CD14-positive monocyte (primary cell): ENCODE results near the gene CCNJL. TPM values are rescaled to one million over a fixed set of nuclear protein-coding genes. Genes with fewer than 3 reads are reported as not detected.

ENCODE experiments used
- DNase-seq, 3 donors: peaks; one replicate each; pipeline ENCODE4 v3.0.0-alpha.2; 2011 to 2022
- H2AFZ ChIP-seq: 2 replicates; pipeline ENCODE4 v1.6.0; 2012; ENCODE audit warnings: mild to moderate bottlenecking, low read depth, low read length, inconsistent platforms; ENCODE audit not compliant: insufficient read depth, poor library complexity, severe bottlenecking
- H3K27ac ChIP-seq, 2 donors: 1 replicate in 1 of 2; 2 replicates in 1 of 2; pipeline ENCODE4 v1.5.1; 2012 to 2013; ENCODE audit warnings: low read length in 2 of 2, control low read depth in 1 of 2, inconsistent platforms in 1 of 2, low read depth in 1 of 2, mild to moderate bottlenecking in 1 of 2
- H3K27me3 ChIP-seq, 2 donors: one replicate each; pipeline versions ENCODE4 v1.6.0 to v1.6.1; 2011 to 2013; ENCODE audit warnings: low read length in 2 of 2; ENCODE audit not compliant: control insufficient read depth in 2 of 2, insufficient read depth in 2 of 2
- H3K36me3 ChIP-seq, 2 donors: replicated peaks in 1 of 2; 1 replicate in 1 of 2; 2 replicates in 1 of 2; pipeline versions ENCODE4 v1.5.1 to v1.6.1; 2012 to 2013; ENCODE audit warnings: low read length in 2 of 2, control low read depth in 1 of 2, inconsistent platforms in 1 of 2, mild to moderate bottlenecking in 1 of 2; ENCODE audit not compliant: insufficient read depth in 2 of 2, control insufficient read depth in 1 of 2
- H3K4me1 ChIP-seq, 2 donors: 1 replicate in 1 of 2; 2 replicates in 1 of 2; pipeline versions ENCODE4 v1.5.1 to v1.6.1; 2012 to 2013; ENCODE audit warnings: low read length in 2 of 2, control low read depth in 1 of 2, inconsistent platforms in 1 of 2, mild to moderate bottlenecking in 1 of 2, moderate library complexity in 1 of 2; ENCODE audit not compliant: insufficient read depth in 2 of 2, control insufficient read depth in 1 of 2
- H3K4me2 ChIP-seq: replicated peaks from 2 replicates; pipeline ENCODE3; 2012; ENCODE audit warnings: low read length, moderate library complexity, mild to moderate bottlenecking; ENCODE audit not compliant: poor library complexity, severe bottlenecking; ENCODE audit errors: extremely low read depth
- H3K4me3 ChIP-seq, 3 experiments: fragments of 200-600 bp in 1 of 3; sonication (generic) in 1 of 3; replicated peaks in 1 of 3; 1 replicate in 2 of 3; 2 replicates in 1 of 3; pipeline ENCODE4 v1.5.1; 2011 to 2013; ENCODE audit warnings: low read length in 3 of 3, mild to moderate bottlenecking in 3 of 3, control low read depth in 2 of 3, low read depth in 2 of 3, inconsistent platforms in 1 of 3, moderate library complexity in 1 of 3
- H3K79me2 ChIP-seq: 2 replicates; pipeline ENCODE4 v1.6.0; 2012; ENCODE audit warnings: mild to moderate bottlenecking, control low read depth, inconsistent platforms, low read length, moderate library complexity; ENCODE audit not compliant: insufficient read depth
- H3K9ac ChIP-seq: 2 replicates; pipeline ENCODE4 v1.6.0; 2017; ENCODE audit warnings: low read length, mild to moderate bottlenecking; ENCODE audit not compliant: insufficient read depth, poor library complexity, severe bottlenecking
- H3K9me3 ChIP-seq, 2 donors: replicated peaks in 1 of 2; 1 replicate in 1 of 2; 2 replicates in 1 of 2; pipeline versions ENCODE4 v1.5.1 to v1.6.1; 2012 to 2013; ENCODE audit warnings: low read length in 2 of 2, control low read depth in 1 of 2; ENCODE audit not compliant: control insufficient read depth in 1 of 2, insufficient read depth in 1 of 2
- H4K20me1 ChIP-seq: 2 replicates; pipeline ENCODE4 v1.6.0; 2012; ENCODE audit warnings: mild to moderate bottlenecking, low read length, control low read depth, moderate library complexity; ENCODE audit not compliant: insufficient read depth
- H3K27ac Mint-ChIP-seq, 7 donors: one replicate each; pipeline ENCODE4 v1.8.0; 2020; ENCODE audit warnings: mild to moderate bottlenecking in 7 of 7, mixed read lengths in 7 of 7, moderate library complexity in 6 of 7, inconsistent platforms in 2 of 7
- H3K27me3 Mint-ChIP-seq, 3 donors: one replicate each; pipeline ENCODE4 v1.8.0; 2021 to 2022; ENCODE audit warnings: low read depth in 3 of 3, mild to moderate bottlenecking in 3 of 3, mixed read lengths in 3 of 3, moderate library complexity in 3 of 3, inconsistent platforms in 1 of 3
- H3K36me3 Mint-ChIP-seq, 2 donors: one replicate each; pipeline ENCODE4 v1.8.0; 2020; ENCODE audit warnings: mixed read lengths in 2 of 2, inconsistent platforms in 1 of 2, mild to moderate bottlenecking in 1 of 2
- H3K4me1 Mint-ChIP-seq: one replicate; pipeline ENCODE4 v1.8.0; 2020; ENCODE audit warnings: mild to moderate bottlenecking, mixed read lengths
- H3K4me3 Mint-ChIP-seq, 2 donors: one replicate each; pipeline ENCODE4 v1.8.0; 2020; ENCODE audit warnings: mild to moderate bottlenecking in 2 of 2, mixed read lengths in 2 of 2, moderate library complexity in 1 of 2
- H3K9me3 Mint-ChIP-seq, 7 donors: one replicate each; pipeline ENCODE4 v1.8.0; 2020 to 2022; ENCODE audit warnings: mixed read lengths in 7 of 7, mild to moderate bottlenecking in 6 of 7, moderate library complexity in 6 of 7, inconsistent platforms in 2 of 7
- CTCF ChIP-seq: fragments of 200-600 bp; IDR thresholded peaks from one replicate; pipeline ENCODE4 v1.8.0; 2022; ENCODE audit warnings: antibody characterized with exemption, mild to moderate bottlenecking
- WGBS: methylation state at CpG from one replicate; pipeline ENCODE4 v1.1.5; 2013; ENCODE audit warnings: missing lambda C conversion rate; ENCODE audit not compliant: insufficient coverage; 5-methylcytosine and 5-hydroxymethylcytosine counted together
- intact Hi-C, 2 donors: fragments of 100-400 bp; cut with micrococcal nuclease; formaldehyde crosslinking; loops; one replicate each; pipeline versions ENCODE4 v1.15.0 to v1.15.1; 2023
- polyA plus RNA-seq, 3 donors: library from polyadenylated mRNA; depleted of rRNA in 1 of 3; unstranded in 2 of 3; stranded (reverse) in 1 of 3; fragments of 300-500 nt in 2 of 3; fragments of >200 nt in 1 of 3; fragmentation: Illumina TruSeq in 2 of 3; gene quantifications; 1 replicate in 2 of 3; 2 replicates in 1 of 3; pipeline ENCODE4 v1.2.3, GENCODE V29; 2012 to 2021

Gene CCNJL
- polyA plus RNA-seq, 3 donors: 0.03 TPM; not detected in 2

GRCh38 chr5:160260006-160260775, 52.2 kb downstream of the CCNJL start:
- H3K9me3 ChIP-seq: no peaks in the 10 kb centered on the region
- no peak overlapping the region for H2AFZ ChIP-seq
- no peak overlapping the region for H3K4me3 Mint-ChIP-seq
- H3K79me2 ChIP-seq: no peaks in the 10 kb centered on the region
- no peaks in the 10 kb centered on the region for H3K9me3 Mint-ChIP-seq
- H3K4me3 ChIP-seq: no peak overlapping the region
- H3K36me3 Mint-ChIP-seq: no peaks in the 10 kb centered on the region
- TF ChIP-seq CTCF: no peak
- intact Hi-C loops: no loop called here
- H3K4me1 Mint-ChIP-seq: peaks cover 20% of the 10 kb centered on the region
- H3K36me3 ChIP-seq: no peaks in the 10 kb centered on the region
- H3K27me3 Mint-ChIP-seq: peaks cover 6 to 13% (median 10%) of the 10 kb centered on the region in 3 donors
- 100% methylated on average over 12 of the region's 14 CpGs for WGBS
- no peak overlapping the region for H3K9ac ChIP-seq
- no peaks in the 10 kb centered on the region for H3K27me3 ChIP-seq
- no peak overlapping the region for H3K4me2 ChIP-seq
- peaks cover 0 to 9% of the 10 kb centered on the region in 2 donors for H3K4me1 ChIP-seq
- H4K20me1 ChIP-seq: no peaks in the 10 kb centered on the region
- H3K27ac Mint-ChIP-seq: peak overlapping the region in 1 of 7 donors; percentile 36
- no peak for DNase-seq
- no peak overlapping the region for H3K27ac ChIP-seq

- Mint-ChIP-seq H3K27ac (no peak overlapping the region), H3K27me3 (peaks cover 6 to 13% (median 10%) of the 10 kb centered on the region in 3 donors), H3K36me3 (no peaks in the 10 kb centered on the region), H3K4me3 (no peak overlapping the region), H3K4me1 (peaks cover 20% of the 10 kb centered on the region), H3K9me3 (no peaks in the 10 kb centered on the region)
- H3K27ac ChIP-seq: no peak overlapping the region
- H3K4me1 ChIP-seq: peaks cover 0 to 9% of the 10 kb centered on the region in 2 donors
- H4K20me1 ChIP-seq: no peaks in the 10 kb centered on the region
- H3K4me2 ChIP-seq: no peak overlapping the region
- H3K27me3 ChIP-seq: no peaks in the 10 kb centered on the region
- no peak overlapping the region for H3K4me3 ChIP-seq
- H3K79me2 ChIP-seq: no peaks in the 10 kb centered on the region
- no peak for TF ChIP-seq CTCF
- H3K9me3 ChIP-seq: no peaks in the 10 kb centered on the region
- DNase-seq: no peak
- no peak overlapping the region for H3K9ac ChIP-seq
- intact Hi-C loops: no loop called here
- WGBS: 94% methylated on average over 6 of the region's 7 CpGs
- no peaks in the 10 kb centered on the region for H3K36me3 ChIP-seq
- no peak overlapping the region for H2AFZ ChIP-seq
These were observed 53.0 kb downstream of the CCNJL start for GRCh38 chr5:160259341-160259740.
